Naive thymus-derived CD4-positive, alpha-beta T cell (primary cell): ENCODE results near the gene MIPEP. TPM values are rescaled to one million over a fixed set of nuclear protein-coding genes. Genes with fewer than 3 reads are reported as not detected.

ENCODE experiments used
- ATAC-seq: fragments of 150-1000 bp; cut with Tn5 transposase; 2 replicates; pipeline ENCODE4 v1.10.0; 2021; ENCODE audit warnings: mild to moderate bottlenecking, moderate library complexity
- CTCF ChIA-PET: fragments of 350-600 bp; sonication (Branson Sonifier 250); formaldehyde crosslinking; loops from one replicate; lab custom pipeline; 2021; ENCODE audit warnings: antibody characterized with exemption; lab: Charles Lee
- POLR2A ChIA-PET: fragments of 350-600 bp; sonication (Branson Sonifier 250); formaldehyde crosslinking; loops from one replicate; lab custom pipeline; 2021; ENCODE audit warnings: antibody characterized with exemption, inconsistent platforms; lab: Charles Lee
- DNase-seq, 9 donors: peaks; one replicate each; pipeline versions ENCODE4 v3.0.0 to v3.0.0-alpha.2; 2020 to 2022; ENCODE audit warnings: mixed read lengths in 1 of 9
- H3K27ac ChIP-seq: one replicate; pipeline ENCODE4 v1.7.0; 2013; ENCODE audit warnings: mild to moderate bottlenecking, low read depth, low read length, moderate library complexity
- H3K27me3 ChIP-seq, 2 donors: one replicate each; pipeline ENCODE4 v1.7.0; 2013; ENCODE audit warnings: low read length in 2 of 2, mild to moderate bottlenecking in 2 of 2, moderate library complexity in 2 of 2; ENCODE audit not compliant: control insufficient read depth in 2 of 2, insufficient read depth in 2 of 2
- H3K36me3 ChIP-seq, 3 experiments: 1 replicate in 2 of 3; 2 replicates in 1 of 3; pipeline ENCODE4 v1.7.0; 2013; ENCODE audit warnings: low read length in 3 of 3, mild to moderate bottlenecking in 3 of 3, moderate library complexity in 1 of 3; ENCODE audit not compliant: insufficient read depth in 3 of 3, control insufficient read depth in 2 of 3
- H3K4me1 ChIP-seq, 2 donors: one replicate each; pipeline ENCODE4 v1.7.0; 2013; ENCODE audit warnings: low read length in 2 of 2, mild to moderate bottlenecking in 2 of 2, moderate library complexity in 1 of 2; ENCODE audit not compliant: control insufficient read depth in 2 of 2, insufficient read depth in 2 of 2
- H3K4me3 ChIP-seq: 2 replicates; pipeline ENCODE4 v1.7.0; 2013; ENCODE audit warnings: mild to moderate bottlenecking, low read length
- H3K9me3 ChIP-seq, 3 experiments: 1 replicate in 2 of 3; 2 replicates in 1 of 3; pipeline ENCODE4 v1.7.0; 2013; ENCODE audit warnings: low read length in 3 of 3; ENCODE audit not compliant: control insufficient read depth in 2 of 3
- H3K27ac Mint-ChIP-seq, 9 donors: one replicate each; pipeline ENCODE4 v1.8.0; 2020 to 2022; ENCODE audit warnings: mixed read lengths in 9 of 9, mild to moderate bottlenecking in 8 of 9, moderate library complexity in 5 of 9, inconsistent platforms in 2 of 9
- H3K27me3 Mint-ChIP-seq, 5 donors: one replicate each; pipeline ENCODE4 v1.8.0; 2021 to 2022; ENCODE audit warnings: mixed read lengths in 5 of 5, mild to moderate bottlenecking in 1 of 5
- H3K36me3 Mint-ChIP-seq, 5 donors: one replicate each; pipeline ENCODE4 v1.8.0; 2020 to 2022; ENCODE audit warnings: mixed read lengths in 5 of 5, mild to moderate bottlenecking in 3 of 5, inconsistent platforms in 1 of 5
- H3K4me1 Mint-ChIP-seq, 7 donors: one replicate each; pipeline ENCODE4 v1.8.0; 2020 to 2022; ENCODE audit warnings: mixed read lengths in 7 of 7, mild to moderate bottlenecking in 3 of 7, inconsistent platforms in 1 of 7
- H3K4me3 Mint-ChIP-seq, 10 donors: one replicate each; pipeline ENCODE4 v1.8.0; 2020 to 2022; ENCODE audit warnings: mild to moderate bottlenecking in 10 of 10, mixed read lengths in 10 of 10, moderate library complexity in 6 of 10, inconsistent platforms in 2 of 10
- H3K9me3 Mint-ChIP-seq, 11 donors: one replicate each; pipeline ENCODE4 v1.8.0; 2020 to 2022; ENCODE audit warnings: mixed read lengths in 11 of 11, mild to moderate bottlenecking in 4 of 11, inconsistent platforms in 1 of 11, moderate library complexity in 1 of 11
- intact Hi-C, 2 donors: fragments of 100-400 bp; cut with micrococcal nuclease; formaldehyde crosslinking; loops; one replicate each; pipeline ENCODE4 v1.15.1; 2023
- polyA plus RNA-seq, 2 donors: library from polyadenylated mRNA; unstranded; fragments of 300-500 nt; fragmentation: Illumina TruSeq; gene quantifications; one replicate each; pipeline ENCODE4 v1.2.3, GENCODE V29; 2021
- total RNA-seq, 6 experiments: library from RNA in 5 of 6; stranded (reverse) in 5 of 6; gene quantifications; 1 replicate in 5 of 6; 2 replicates in 1 of 6; pipeline ENCODE4 v1.2.3 and lab custom pipeline; 2021 to 2026

The MIPEP gene
- total and polyA plus RNA-seq, 7 experiments from 2014 or later = 8.0 to 20.7 (median 9.5) TPM

GRCh38 chr13:23741879-23742510, 147.2 kb downstream of the MIPEP start:
- Histone ChIP-seq H3K27ac (no peak overlapping the region), H3K36me3 (no peaks in the 10 kb centered on the region), H3K4me1 (peaks cover 0 to 21% of the 10 kb centered on the region in 2 donors), H3K27me3 (no peaks in the 10 kb centered on the region), H3K4me3 (no peak overlapping the region), H3K9me3 (no peaks in the 10 kb centered on the region)
- H3K4me1 Mint-ChIP-seq = peaks cover 17 to 35% (median 31%) of the 10 kb centered on the region in 7 donors
- peaks cover 0 to 41% (median 0%) of the 10 kb centered on the region in 5 donors for H3K27me3 Mint-ChIP-seq
- intact Hi-C loops = loop anchor here (2.0 to 5.0 kb wide), 3 partner anchors 35 to 163 kb away; no protein-coding TSS in a partner anchor
- no peak overlapping the region for H3K4me3 Mint-ChIP-seq
- DNase-seq (no peak), ATAC-seq (no peak)
- H3K36me3 Mint-ChIP-seq = peaks cover 0 to 17% (median 3%) of the 10 kb centered on the region in 5 donors
- peaks cover 0 to 1% (median 0%) of the 10 kb centered on the region in 11 donors for H3K9me3 Mint-ChIP-seq
- CTCF ChIA-PET = interaction anchor here (0.6 kb wide), 1 partner anchor 387 kb away, joined by 3 read pairs; no protein-coding TSS in a partner anchor
- H3K27ac Mint-ChIP-seq = no peak overlapping the region
- POLR2A ChIA-PET = no interaction called here

- H3K9me3 ChIP-seq = no peaks in the 10 kb centered on the region
- peaks cover 17 to 33% (median 29%) of the 10 kb centered on the region in 7 donors for H3K4me1 Mint-ChIP-seq
- DNase-seq (no peak), ATAC-seq (no peak)
- peaks cover 0 to 21% of the 10 kb centered on the region in 2 donors for H3K4me1 ChIP-seq
- H3K4me3 Mint-ChIP-seq = no peak overlapping the region
- no peaks in the 10 kb centered on the region for H3K27me3 ChIP-seq
- H3K27ac Mint-ChIP-seq = no peak overlapping the region
- ChIA-PET POLR2A (no interaction called here), CTCF (no interaction called here)
- no peak overlapping the region for H3K27ac ChIP-seq
- H3K4me3 ChIP-seq = no peak overlapping the region
- H3K36me3 ChIP-seq = no peaks in the 10 kb centered on the region
- H3K36me3 Mint-ChIP-seq = peaks cover 0 to 17% (median 3%) of the 10 kb centered on the region in 5 donors
- peaks cover 0 to 35% (median 0%) of the 10 kb centered on the region in 5 donors for H3K27me3 Mint-ChIP-seq
- intact Hi-C loops = loop anchor here in 1 of 2 donors (5.0 kb wide), 2 partner anchors 37 to 43 kb away; no protein-coding TSS in a partner anchor
- peaks cover 0 to 1% (median 0%) of the 10 kb centered on the region in 11 donors for H3K9me3 Mint-ChIP-seq
Measured at GRCh38 chr13:23740002-23740401, 149.2 kb downstream of the MIPEP start.

- no peaks in the 10 kb centered on the region for H3K27me3 ChIP-seq
- intact Hi-C loops = no loop called here
- H3K4me1 ChIP-seq = peaks cover 0 to 21% of the 10 kb centered on the region in 2 donors
- H3K27me3 Mint-ChIP-seq = peaks cover 0 to 34% (median 0%) of the 10 kb centered on the region in 5 donors
- H3K9me3 Mint-ChIP-seq = peaks cover 0 to 1% (median 0%) of the 10 kb centered on the region in 11 donors
- ChIA-PET POLR2A (no interaction called here), CTCF (no interaction called here)
- no peak overlapping the region for H3K27ac Mint-ChIP-seq
- DNase-seq (no peak), ATAC-seq (no peak)
- H3K4me3 ChIP-seq = no peak overlapping the region
- H3K4me3 Mint-ChIP-seq = no peak overlapping the region
- H3K4me1 Mint-ChIP-seq = peaks cover 17 to 29% (median 28%) of the 10 kb centered on the region in 7 donors
- H3K27ac ChIP-seq = no peak overlapping the region
- peaks cover 0 to 17% (median 3%) of the 10 kb centered on the region in 5 donors for H3K36me3 Mint-ChIP-seq
- no peaks in the 10 kb centered on the region for H3K36me3 ChIP-seq
- H3K9me3 ChIP-seq = no peaks in the 10 kb centered on the region
Measured at GRCh38 chr13:23739596-23739995, 149.6 kb downstream of the MIPEP start.

- ChIA-PET CTCF (no interaction called here), POLR2A (no interaction called here)
- peaks cover 0 to 5% (median 3%) of the 10 kb centered on the region in 7 donors for H3K4me1 Mint-ChIP-seq
Measured at GRCh38 chr13:23736541-23736940, 152.7 kb downstream of the MIPEP start.

GRCh38 chr13:23735329-23735728, 153.9 kb downstream of the MIPEP start:
- no peaks in the 10 kb centered on the region for H3K36me3 ChIP-seq
- H3K9me3 ChIP-seq = no peaks in the 10 kb centered on the region
- no peaks in the 10 kb centered on the region for H3K9me3 Mint-ChIP-seq
- POLR2A ChIA-PET = no interaction called here
- no peak overlapping the region for H3K4me3 ChIP-seq
- no peak for DNase-seq
- intact Hi-C loops = no loop called here
- CTCF ChIA-PET = no interaction called here
- H3K4me3 Mint-ChIP-seq = no peak overlapping the region
- no peaks in the 10 kb centered on the region for H3K27me3 ChIP-seq
- peaks cover 0 to 5% (median 0%) of the 10 kb centered on the region in 7 donors for H3K4me1 Mint-ChIP-seq
- H3K27ac Mint-ChIP-seq = no peak overlapping the region
- no peak overlapping the region for H3K27ac ChIP-seq
- H3K27me3 Mint-ChIP-seq = peaks cover 0 to 5% (median 0%) of the 10 kb centered on the region in 5 donors
- peaks cover 0 to 24% (median 4%) of the 10 kb centered on the region in 5 donors for H3K36me3 Mint-ChIP-seq
- no peak for ATAC-seq
- no peaks in the 10 kb centered on the region for H3K4me1 ChIP-seq

More at GRCh38 chr13:23736541-23736940, 152.7 kb downstream of the MIPEP start:
- Mint-ChIP-seq H3K27ac (no peak overlapping the region), H3K9me3 (peaks cover 0 to 1% (median 0%) of the 10 kb centered on the region in 11 donors), H3K4me3 (no peak overlapping the region), H3K36me3 (peaks cover 0 to 26% (median 4%) of the 10 kb centered on the region in 5 donors), H3K27me3 (peaks cover 0 to 13% (median 0%) of the 10 kb centered on the region in 5 donors)
- H3K27ac ChIP-seq = no peak overlapping the region
- H3K4me1 ChIP-seq = no peaks in the 10 kb centered on the region
- no peaks in the 10 kb centered on the region for H3K27me3 ChIP-seq
- no peaks in the 10 kb centered on the region for H3K36me3 ChIP-seq
- H3K9me3 ChIP-seq = no peaks in the 10 kb centered on the region
- no peak overlapping the region for H3K4me3 ChIP-seq
- intact Hi-C loops = no loop called here
- DNase-seq (no peak), ATAC-seq (no peak)

- no peaks in the 10 kb centered on the region for H3K27me3 Mint-ChIP-seq
- Histone ChIP-seq H3K4me1 (no peaks in the 10 kb centered on the region), H3K27me3 (no peaks in the 10 kb centered on the region), H3K36me3 (peaks cover 0 to 5% (median 0%) of the 10 kb centered on the region in 3 experiments), H3K9me3 (no peaks in the 10 kb centered on the region), H3K27ac (no peak overlapping the region), H3K4me3 (no peak overlapping the region)
- no peak overlapping the region for H3K4me3 Mint-ChIP-seq
- no peak overlapping the region for H3K27ac Mint-ChIP-seq
- DNase-seq (no peak), ATAC-seq (no peak)
- peaks cover 0 to 26% (median 13%) of the 10 kb centered on the region in 5 donors for H3K36me3 Mint-ChIP-seq
- no peaks in the 10 kb centered on the region for H3K4me1 Mint-ChIP-seq
- ChIA-PET POLR2A (no interaction called here), CTCF (no interaction called here)
- intact Hi-C loops = no loop called here
- H3K9me3 Mint-ChIP-seq = no peaks in the 10 kb centered on the region
Measured at GRCh38 chr13:23731709-23732108, 157.5 kb downstream of the MIPEP start.
